Measurements from ENCODE around the gene FAM98B.

Gene FAM98B

GRCh38 chr15:38476120-38476519 lies 22.2 kb downstream of the FAM98B start:
- no peaks in the 10 kb centered on the region for H4K20me1 ChIP-seq (ENCODE audit: insufficient read depth, low read length)
- no peak overlapping the region for H2AFZ ChIP-seq (ENCODE audit: low read length)
- H3K9ac ChIP-seq (ENCODE audit: low read length) = no peak overlapping the region
- no peak for DNase-seq
- H3K9me3 ChIP-seq (replicated peaks; ENCODE audit: insufficient read depth, low read length) = no peaks in the 10 kb centered on the region
- no peaks in the 10 kb centered on the region for H3K79me2 ChIP-seq (ENCODE audit: low read length)
- 0 out of 2 replicates have a peak, but pooled peaks cover 10% of the 10 kb centered on the region for H3K36me3 ChIP-seq (replicated peaks; ENCODE audit: insufficient read depth, low read length)
- H3K4me1 ChIP-seq (ENCODE audit: low read length) = no peaks in the 10 kb centered on the region
- no peak for TF ChIP-seq EZH2phosphoT487 (IDR thresholded peaks at IDR 0.05; ENCODE audit: low read length)
- no peak for TF ChIP-seq CTCF (IDR thresholded peaks at IDR 0.05; ENCODE audit: low read length)
- no peak overlapping the region for H3K4me2 ChIP-seq (ENCODE audit: low read depth, low read length)
- no peaks in the 10 kb centered on the region for H3F3A ChIP-seq (ENCODE audit: insufficient read depth, low read length)
- no peaks in the 10 kb centered on the region for H3K9me2 ChIP-seq (replicated peaks; ENCODE audit: insufficient read depth, low read length)
- H3K27ac ChIP-seq (ENCODE audit: low read length) = no peak overlapping the region
- H3K27me3 ChIP-seq (replicated peaks; ENCODE audit: insufficient read depth, low read length) = no peaks in the 10 kb centered on the region
- no peak overlapping the region for H3K4me3 ChIP-seq (ENCODE audit: low read length)

- Histone ChIP-seq H3K27ac (ENCODE audit: low read length) (no peak overlapping the region), H4K20me1 (ENCODE audit: insufficient read depth, low read length) (no peaks in the 10 kb centered on the region), H3K4me1 (ENCODE audit: low read length) (no peaks in the 10 kb centered on the region), H3K9ac (ENCODE audit: low read length) (no peak overlapping the region), H3F3A (ENCODE audit: insufficient read depth, low read length) (no peaks in the 10 kb centered on the region), H3K36me3 (replicated peaks; ENCODE audit: insufficient read depth, low read length) (0 out of 2 replicates have a peak, but pooled peaks cover 14% of the 10 kb centered on the region), H3K79me2 (ENCODE audit: low read length) (no peaks in the 10 kb centered on the region), H2AFZ (ENCODE audit: low read length) (no peak overlapping the region), H3K4me2 (ENCODE audit: low read depth, low read length) (no peak overlapping the region), H3K9me2 (replicated peaks; ENCODE audit: insufficient read depth, low read length) (no peaks in the 10 kb centered on the region), H3K27me3 (replicated peaks; ENCODE audit: insufficient read depth, low read length) (no peaks in the 10 kb centered on the region), H3K4me3 (ENCODE audit: low read length) (no peak overlapping the region), H3K9me3 (replicated peaks; ENCODE audit: insufficient read depth, low read length) (no peaks in the 10 kb centered on the region)
- TF ChIP-seq EZH2phosphoT487 (IDR thresholded peaks at IDR 0.05; ENCODE audit: low read length) (no peak), EZH2 (optimal IDR thresholded peaks at IDR 0.05; ENCODE audit: low read depth, low read length) (no peak), CTCF (IDR thresholded peaks at IDR 0.05; ENCODE audit: low read length) (no peak)
- no peak for DNase-seq
Observed at GRCh38 chr15:38477637-38478036, 23.7 kb downstream of the FAM98B start.

- Histone ChIP-seq H3K36me3 (replicated peaks; ENCODE audit: insufficient read depth, low read length) (0 out of 2 replicates have a peak, but pooled peaks cover 14% of the 10 kb centered on the region), H3K27ac (ENCODE audit: low read length) (no peak overlapping the region)
- no peak for DNase-seq
Observed at GRCh38 chr15:38479266-38479665, 25.3 kb downstream of the FAM98B start.

More at GRCh38 chr15:38479266-38479665, 25.3 kb downstream of the FAM98B start:
- H3K9me3 ChIP-seq (replicated peaks; ENCODE audit: insufficient read depth, low read length) = no peaks in the 10 kb centered on the region
- H3F3A ChIP-seq (ENCODE audit: insufficient read depth, low read length) = no peaks in the 10 kb centered on the region
- H3K4me3 ChIP-seq (ENCODE audit: low read length) = no peak overlapping the region
- no peaks in the 10 kb centered on the region for H3K27me3 ChIP-seq (replicated peaks; ENCODE audit: insufficient read depth, low read length)
- no peak overlapping the region for H2AFZ ChIP-seq (ENCODE audit: low read length)
- no peak overlapping the region for H3K9ac ChIP-seq (ENCODE audit: low read length)
- no peaks in the 10 kb centered on the region for H3K9me2 ChIP-seq (replicated peaks; ENCODE audit: insufficient read depth, low read length)
- H3K4me1 ChIP-seq (ENCODE audit: low read length) = no peaks in the 10 kb centered on the region
- H4K20me1 ChIP-seq (ENCODE audit: insufficient read depth, low read length) = no peaks in the 10 kb centered on the region
- no peak overlapping the region for H3K4me2 ChIP-seq (ENCODE audit: low read depth, low read length)
- TF ChIP-seq EZH2phosphoT487 (IDR thresholded peaks at IDR 0.05; ENCODE audit: low read length) (no peak), CTCF (IDR thresholded peaks at IDR 0.05; ENCODE audit: low read length) (no peak), EZH2 (optimal IDR thresholded peaks at IDR 0.05; ENCODE audit: low read depth, low read length) (no peak)
- no peaks in the 10 kb centered on the region for H3K79me2 ChIP-seq (ENCODE audit: low read length)

Measured in MM.1S (cell line).